HK-2 (cell line): ENCODE results near the gene MTMR2.
"Not testable (repeated sequence)": the region's sequence is repeated elsewhere in the genome, so short reads cannot be mapped to it uniquely, and the experiment has no call there.

Experiments used
- DNase-seq: peaks from one replicate; pipeline ENCODE4 v3.0.0-alpha.2; 2018; ENCODE audit not compliant: unreplicated experiment

MTMR2 gene

DNA sequence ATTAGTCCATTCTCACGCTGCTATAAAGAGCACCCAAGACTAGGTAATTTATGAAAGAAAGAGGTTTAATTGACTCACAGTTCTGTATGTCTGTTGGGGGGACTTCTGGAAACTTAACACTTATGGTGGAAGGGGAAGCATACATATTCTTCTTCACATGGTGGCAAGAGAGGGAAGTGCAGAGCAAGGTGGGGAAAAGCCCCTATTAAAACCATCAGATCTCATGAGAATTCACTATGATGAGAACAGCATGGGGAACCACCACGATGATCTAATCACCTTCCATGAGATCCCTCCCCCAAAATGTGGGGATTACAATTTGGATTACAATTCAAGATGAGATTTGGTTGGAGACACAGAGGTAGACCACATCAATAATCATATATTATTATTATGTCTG lies 107.9 kb downstream of the MTMR2 start:
- no peak for DNase-seq

DNA sequence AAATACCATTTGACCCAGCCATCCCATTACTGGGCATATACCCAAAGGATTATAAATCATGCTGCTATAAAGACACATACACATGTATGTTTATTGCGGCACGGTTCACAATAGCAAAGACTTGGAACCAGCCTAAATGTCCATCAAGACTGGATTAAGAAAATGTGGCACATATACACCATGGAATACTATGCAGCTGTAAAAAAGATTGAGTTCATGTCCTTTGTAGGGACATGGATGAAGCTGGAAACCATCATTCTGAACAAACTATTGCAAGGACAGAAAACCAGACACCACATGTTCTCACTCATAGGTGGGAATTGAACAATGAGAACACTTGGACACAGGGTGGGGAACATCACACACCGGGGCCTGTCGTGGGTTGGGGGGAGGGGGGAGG lies 112.9 kb downstream of the MTMR2 start:
- not testable (repeated sequence) for DNase-seq

DNA sequence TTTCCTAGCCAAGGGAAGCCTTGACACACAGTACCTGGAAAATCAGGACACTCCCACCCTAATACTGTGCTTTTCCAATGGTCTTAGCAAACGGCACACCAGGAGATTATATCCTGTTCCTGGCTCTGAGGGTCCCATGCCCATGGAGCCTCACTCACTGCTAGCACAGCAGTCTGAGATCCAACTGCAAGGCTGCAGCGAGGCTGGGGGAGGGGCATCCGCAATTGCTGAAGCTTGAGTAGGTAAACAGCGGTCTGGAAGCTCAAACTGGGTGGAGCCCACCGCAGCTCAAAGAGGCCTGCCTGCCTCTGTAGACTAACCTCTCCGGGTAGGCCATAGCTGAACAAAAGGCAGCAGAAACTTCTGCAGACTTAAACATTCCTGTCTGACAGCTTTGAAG lies 117.4 kb downstream of the MTMR2 start:
- DNase-seq = not testable (repeated sequence)

DNA sequence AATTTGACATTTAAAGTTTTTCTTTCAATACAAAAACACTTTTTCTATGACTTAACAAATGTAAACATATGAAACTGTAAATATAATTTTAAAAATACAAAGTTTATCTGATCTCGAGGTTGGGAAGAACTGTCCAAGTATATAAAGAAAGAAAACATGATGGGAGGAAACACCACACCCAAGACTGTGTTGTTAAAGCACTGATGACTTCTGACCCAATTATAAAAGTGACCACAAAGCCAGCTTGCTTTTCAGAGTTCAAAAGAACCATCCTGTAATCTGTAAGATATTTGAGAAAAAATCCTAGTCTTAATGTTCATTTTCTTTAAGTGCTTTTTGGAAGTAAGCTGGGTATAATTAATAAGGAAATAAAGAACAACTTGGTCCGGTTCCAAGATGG lies 118.0 kb downstream of the MTMR2 start:
- DNase-seq = no peak

DNA sequence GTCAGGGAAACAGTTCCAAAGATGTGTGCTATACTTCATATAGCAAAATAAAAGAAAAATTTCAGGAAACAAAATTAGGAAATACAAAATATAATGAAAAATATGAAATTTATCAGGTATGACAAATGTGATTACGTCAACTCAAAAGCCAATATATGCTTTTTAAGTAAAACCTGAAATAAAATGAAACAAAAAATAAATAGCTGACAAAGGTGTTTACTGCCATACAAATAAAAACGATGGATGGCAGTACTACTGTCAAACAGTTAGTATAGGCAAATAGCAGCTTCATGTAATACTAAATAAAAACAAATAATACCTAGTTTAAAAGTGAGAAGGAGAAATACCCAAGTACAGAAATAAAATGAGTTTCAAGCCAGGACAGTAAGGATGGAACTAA lies 119.9 kb downstream of the MTMR2 start:
- DNase-seq = no peak

DNA sequence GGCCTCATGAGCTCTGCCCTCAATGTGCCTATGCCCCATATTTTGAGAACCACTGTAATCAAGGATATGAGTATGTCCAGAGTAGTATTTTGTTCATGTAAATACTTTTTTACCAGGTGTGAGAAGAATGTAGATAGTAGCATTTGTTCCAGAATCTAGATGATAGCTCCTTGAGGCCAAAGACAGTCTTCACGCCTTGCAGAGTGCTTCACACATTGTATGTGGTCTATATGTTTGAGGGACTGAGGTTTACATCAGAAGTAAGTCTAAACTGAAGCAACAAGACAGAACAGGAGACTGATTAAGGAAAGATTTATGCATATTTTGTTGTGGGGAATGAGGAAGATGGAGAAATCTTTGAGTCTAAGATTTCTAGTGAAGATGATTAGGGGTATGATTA lies 121.1 kb downstream of the MTMR2 start:
- no peak for DNase-seq

DNA sequence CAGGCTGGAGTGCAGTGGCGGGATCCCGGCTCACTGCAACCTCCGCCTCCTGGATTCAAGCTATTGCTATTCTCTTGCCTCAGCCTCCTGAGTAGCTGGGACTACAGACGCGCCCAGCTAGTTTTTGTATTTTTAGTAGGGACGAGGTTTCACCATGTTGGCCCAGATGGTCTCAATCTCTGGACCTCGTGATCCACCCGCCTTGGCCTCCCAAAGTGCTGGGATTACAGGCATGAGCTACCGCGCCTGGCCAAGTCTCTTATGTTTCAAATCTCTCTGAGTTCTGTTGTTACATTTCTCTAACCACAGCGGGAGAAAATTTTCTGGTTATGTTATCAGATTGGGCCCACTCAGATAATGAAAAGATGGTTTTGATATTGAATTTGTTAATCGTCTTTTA lies 123.5 kb downstream of the MTMR2 start:
- DNase-seq = no peak

DNA sequence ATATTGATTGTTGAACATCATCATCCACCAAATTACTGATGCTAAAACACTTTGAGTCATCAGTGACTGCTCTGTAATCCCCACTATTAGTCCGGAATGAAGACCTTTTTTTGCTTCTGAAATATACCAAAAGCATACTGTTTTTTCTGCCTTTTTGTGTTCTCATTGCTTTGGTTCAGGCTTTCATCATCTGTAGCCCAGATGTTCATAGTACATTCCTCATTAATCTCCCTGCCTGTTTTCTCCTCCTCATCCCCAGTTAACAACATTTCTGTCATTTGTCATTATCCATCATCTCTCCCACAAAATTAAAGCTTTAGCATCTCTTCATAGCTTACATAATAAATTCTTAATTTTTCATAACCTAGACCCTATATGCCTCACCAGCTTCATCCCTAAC lies 124.4 kb downstream of the MTMR2 start:
- DNase-seq = no peak

DNA sequence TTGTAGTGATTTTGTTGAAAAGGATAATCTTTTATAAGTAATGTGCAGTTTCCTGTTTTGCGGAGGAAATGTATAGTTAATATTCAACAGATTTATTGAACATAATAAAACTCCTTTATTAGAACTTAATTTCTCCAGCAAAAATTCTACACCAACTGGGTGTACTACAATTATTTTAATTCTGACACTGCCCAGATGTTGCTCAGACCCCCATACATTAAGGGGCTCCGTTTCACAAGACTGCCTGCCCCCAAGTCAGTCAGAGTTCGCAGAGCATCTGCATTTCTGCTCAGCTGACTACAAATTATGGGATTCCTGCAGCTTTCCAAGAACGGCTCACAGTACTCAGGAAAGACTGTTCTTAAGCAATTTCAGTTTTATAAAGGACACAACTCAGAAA lies 127.4 kb downstream of the MTMR2 start:
- DNase-seq = no peak

DNA sequence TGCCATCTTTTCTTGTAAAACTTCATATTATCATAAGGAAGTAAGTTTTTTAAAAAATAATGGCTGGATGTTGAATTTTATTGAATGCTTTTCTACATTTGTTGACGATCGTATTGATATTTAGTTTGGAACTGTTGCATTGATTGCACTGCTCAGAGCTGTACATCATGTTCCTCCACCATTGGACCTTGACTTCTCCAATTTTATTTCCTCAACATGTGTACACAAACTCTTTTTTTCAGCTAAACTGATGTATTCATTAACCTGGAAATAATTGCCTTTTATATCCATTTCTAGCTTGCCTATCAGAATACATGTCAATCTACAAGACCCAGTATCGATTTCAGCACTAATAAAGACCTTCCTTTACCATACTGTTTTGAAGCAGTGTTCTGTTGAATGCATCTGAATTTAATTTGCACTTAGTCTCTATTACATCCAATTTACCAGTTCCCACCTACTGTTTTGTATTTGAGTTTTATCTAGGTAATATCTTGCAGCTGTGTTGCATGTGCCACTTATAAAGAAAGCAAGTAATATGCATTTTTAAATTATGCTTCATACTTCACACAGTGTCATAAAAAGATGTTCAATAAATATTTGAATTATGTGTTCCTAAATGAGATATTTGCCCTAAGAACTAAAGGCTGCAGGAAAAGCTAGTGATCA lies 128.1 kb downstream of the MTMR2 start:
- no peak for DNase-seq

DNA sequence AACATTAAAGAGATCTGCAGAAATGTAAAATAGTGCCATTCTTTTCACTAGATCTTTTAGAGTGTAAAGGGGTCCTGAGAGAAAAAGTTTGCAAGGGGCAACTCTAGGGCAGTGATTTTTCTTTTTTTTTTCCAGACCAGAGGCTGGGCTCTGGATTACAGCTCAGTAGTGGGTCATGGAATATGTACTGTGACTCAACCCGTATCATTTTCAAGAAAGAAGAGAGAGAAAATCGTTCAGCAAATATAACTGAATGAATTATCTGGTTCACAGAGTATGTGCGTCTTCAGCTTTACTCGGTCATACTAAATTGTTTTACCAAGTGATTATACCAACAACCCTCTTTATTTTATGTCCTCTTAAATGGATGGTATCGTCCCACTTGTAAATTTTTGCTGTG lies 129.8 kb downstream of the MTMR2 start:
- no peak for DNase-seq

DNA sequence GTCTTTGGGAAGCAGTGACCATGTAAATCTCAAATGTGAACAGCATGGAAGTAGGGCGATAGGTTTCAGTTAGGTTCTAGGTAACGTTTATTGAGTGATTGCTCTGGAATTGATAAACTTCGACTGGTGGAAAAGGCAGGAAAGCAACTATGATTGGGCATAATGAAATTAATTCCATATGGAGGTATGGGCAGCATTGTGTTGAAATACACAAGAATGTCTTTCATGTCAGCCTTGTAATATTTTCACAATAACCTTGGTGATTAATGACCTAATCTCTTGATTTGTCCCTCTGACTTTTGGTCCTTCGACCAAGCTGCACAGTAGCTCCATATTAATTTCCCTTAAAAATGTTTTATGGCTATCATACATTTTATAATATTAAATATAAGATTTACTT lies 130.8 kb downstream of the MTMR2 start:
- no peak for DNase-seq

DNA sequence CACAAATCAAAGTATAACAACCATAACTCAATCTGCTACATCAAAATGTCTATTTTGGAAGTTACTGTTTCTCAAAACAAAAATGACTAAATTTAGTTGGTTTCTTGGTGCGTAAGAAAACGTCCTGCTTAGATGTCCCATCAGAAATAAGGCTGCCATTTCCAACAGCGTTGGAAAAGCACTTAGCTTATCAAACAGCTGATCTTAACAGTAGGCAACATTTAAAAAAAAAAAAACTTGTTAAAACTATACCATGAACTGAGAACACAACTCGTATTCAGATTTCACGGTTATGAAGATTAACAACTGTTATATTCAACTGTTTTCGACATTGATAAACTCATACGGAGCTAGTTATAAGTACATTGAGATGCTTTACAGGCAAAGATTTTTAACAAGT lies 131.2 kb downstream of the MTMR2 start:
- DNase-seq = no peak

DNA sequence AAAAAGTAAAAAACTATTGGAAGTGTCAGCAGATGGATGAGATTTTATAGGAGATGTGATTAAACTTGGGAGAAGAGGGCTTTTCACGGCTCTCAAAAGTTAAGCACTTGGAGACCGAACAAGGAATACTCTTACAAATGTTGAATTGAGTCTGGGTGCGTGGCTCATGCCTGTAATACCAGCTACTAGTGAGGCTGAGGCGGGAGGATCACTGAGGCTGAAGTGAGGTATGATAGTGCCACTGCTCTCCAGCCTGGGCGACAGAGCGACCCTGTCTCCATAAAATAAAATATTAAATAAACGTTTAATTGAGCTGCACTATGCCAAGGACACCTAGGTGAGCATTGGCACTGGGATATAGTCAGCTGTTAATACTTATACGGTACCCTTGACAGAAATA lies 131.7 kb downstream of the MTMR2 start:
- DNase-seq = no peak

DNA sequence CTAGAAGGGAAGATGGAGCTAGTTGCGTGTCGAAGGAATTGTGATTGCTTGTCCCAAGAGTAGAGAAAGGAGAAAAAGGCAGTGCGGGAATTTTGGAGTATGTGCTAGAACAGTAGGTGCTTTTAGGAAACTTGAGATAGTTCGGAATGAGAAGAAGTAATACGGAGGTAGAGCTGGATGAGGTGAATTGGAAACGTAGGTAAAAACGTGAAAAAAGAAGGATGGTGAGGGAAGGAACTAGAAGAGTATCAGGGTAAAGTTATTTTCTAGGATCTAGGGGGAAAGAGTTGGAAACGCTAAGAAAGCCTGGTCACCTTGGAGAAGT lies 132.2 kb downstream of the MTMR2 start:
- no peak for DNase-seq

DNA sequence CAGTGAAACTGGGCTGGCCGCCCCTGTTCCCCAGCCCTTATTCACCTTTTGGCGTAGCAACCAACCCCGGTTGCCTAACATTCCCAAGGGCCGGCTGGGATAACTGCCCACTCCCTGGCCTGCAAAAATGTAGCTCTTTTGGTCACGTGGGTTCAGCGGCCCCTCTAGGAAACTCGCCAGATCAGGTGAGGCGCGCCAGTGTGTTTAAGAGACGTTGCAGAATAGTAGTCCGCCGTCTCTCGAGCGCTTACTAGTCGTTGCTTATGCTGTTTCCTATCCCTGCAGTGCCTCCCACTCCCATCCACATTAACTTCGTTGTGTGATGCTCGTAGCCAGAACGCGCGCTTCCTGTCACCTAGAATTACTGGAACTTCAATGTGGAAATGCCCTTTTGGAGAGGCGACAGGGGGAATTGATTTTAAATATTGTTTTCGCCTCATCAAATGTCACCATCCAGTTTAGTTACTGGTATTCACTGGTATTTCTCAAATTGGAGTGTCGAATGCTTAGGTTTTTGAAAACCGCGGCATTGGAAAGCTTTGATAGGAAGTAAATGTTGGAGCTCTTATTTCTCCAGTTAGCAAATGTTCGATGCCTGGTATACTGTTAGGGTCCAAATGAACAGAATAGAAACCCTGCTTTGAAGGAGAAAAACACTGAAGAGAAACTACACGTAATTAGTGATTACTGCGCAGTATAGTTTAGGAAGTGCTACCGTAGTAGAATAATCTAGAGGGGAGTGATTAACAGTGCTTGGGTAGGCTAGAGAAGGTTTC lies 132.8 kb downstream of the MTMR2 start:
- DNase-seq = peak; percentile 55

DNA sequence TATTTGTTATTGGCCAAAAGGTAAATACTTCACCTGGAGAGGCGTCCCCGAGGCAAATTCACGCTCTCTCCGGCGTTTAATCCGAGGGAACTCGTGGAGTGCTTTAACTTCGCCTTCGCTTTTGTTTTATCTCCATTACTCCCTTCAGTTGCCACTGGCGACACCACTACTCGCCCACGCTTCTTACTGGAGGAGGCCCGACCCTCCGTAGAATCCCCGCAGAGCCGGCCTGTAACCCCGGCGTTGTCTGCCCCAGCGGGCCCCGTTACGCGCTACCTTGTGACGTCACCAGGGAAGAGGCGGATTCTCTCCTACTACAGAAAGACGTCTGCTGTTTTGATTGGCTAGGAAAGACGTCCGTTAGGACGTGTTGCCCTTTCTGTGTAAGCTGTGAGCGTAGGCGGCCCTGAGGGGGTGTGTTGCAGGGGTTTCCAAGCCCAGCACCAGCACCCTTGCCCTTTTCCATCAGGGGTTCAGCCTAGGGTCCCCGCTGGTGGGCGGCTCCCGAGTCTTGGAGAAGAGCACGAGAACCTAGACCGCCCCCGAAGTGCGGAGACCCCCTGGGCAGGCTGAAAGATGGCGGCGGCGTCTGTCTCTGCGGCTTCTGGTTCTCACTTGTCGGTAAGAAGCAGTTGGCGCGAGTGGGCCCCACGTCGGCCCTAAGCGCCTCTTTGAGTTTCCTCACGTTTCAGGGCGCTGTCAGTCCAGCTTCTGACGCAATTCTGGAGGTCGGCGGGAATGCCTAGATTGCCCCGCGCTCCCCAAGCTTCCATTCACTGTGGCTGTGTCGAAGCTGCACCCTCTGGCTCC lies 133.6 kb downstream of the MTMR2 start, which contains the start of gene CEP57:
CEP57 (plus strand) TSS at position 376 of the 810 bp plus-strand sequence; CDS start at position 577, 201 bp downstream.
- DNase-seq = peak; percentile 84

DNA sequence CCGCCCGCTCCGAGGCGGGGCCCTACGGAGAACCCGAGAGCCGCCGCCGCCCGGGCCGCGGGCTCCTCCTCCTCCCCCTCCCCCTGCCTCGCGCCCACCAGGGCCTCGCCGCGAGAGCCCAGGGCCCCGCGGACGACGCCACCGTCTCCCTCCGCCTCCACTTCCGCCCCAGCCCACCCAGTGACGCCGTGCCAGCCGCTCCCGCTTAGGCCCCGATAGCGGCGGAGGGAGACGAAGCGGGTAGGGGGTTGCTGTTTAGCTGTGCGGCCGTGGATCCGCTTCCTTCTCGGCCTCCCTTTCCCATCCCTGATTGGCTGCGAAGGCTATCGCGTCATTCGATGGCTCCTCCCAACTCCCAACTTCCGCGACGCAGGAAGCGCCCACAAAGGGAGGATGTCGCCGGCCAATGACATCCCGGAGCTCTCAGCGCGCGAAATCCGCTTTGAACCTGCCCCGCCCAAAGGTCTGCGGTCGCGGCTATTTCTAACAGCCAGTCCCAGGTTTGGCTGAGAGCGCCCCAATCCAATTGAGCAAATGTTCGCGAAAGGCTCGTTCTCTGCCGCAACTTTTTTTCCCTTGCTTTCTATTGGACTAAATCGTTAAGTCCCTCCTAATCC lies 134.3 kb downstream of the MTMR2 start, which contains the start of gene FAM76B:
FAM76B (minus strand) TSS at position 277 of the 617 bp plus-strand sequence. CDS start 304 bp downstream, outside the sequence.
- DNase-seq = peak; percentile 94

DNA sequence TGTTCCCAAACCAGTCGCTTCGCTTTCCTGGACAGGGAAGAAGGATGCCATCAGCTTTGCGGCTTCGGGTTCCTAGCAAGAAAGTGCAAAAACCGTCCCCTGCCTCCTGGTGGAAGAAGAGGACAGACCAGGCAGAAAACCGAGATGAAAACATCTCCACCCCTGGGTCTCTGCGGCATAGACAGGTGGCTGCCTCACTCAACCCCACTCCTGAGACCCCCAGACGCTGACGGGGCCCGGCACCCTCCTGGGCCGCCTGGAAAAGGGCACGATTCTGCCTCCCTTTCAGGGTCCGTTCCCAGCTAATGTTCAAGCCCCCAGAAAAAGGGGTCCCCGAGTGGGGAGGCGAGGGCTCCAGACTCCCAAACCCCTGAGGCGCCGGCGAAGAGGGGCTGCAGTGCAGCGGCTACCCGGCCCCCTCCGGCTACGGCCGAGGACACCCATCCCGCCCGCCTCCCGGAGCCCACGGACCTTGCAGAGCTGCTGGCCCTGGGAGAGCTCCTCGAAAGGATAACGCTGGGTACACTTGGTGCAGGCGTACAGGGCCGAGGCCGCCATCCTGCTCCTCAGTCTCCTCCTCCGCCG lies 134.9 kb downstream of the MTMR2 start:
- DNase-seq = peak; percentile 25
